Right hindlimb (tissue), 1 donor: ENCODE measurements around the gene SNRNP35.
"Not testable (repeated sequence)": the region's sequence is repeated elsewhere in the genome, so short reads cannot be mapped to it uniquely, and the experiment has no call there.

Experiments used
- DNase-seq: peaks from one replicate; pipeline ENCODE4 v3.0.0-alpha.2; 2018

Gene SNRNP35

GRCh38 chr12:123457980-123458779 is at the start of gene SNRNP35:
Gene SNRNP35 (plus strand): TSS chr12:123458139. CDS start chr12:123465541, 7,402 bp downstream.
- DNase-seq: peak; percentile 92

- not testable (repeated sequence) for DNase-seq
Measured at GRCh38 chr12:123408619-123409018, 49.3 kb upstream of the SNRNP35 start.

GRCh38 chr12:123409284-123410040 is 48.5 kb upstream of the SNRNP35 start:
- DNase-seq: not testable (repeated sequence)

- no peak for DNase-seq
Measured at GRCh38 chr12:123410041-123410412, 47.9 kb upstream of the SNRNP35 start.

GRCh38 chr12:123421314-123421713 is 36.6 kb upstream of the SNRNP35 start:
- DNase-seq: no peak

- no peak for DNase-seq
Measured at GRCh38 chr12:123427036-123427769, 30.7 kb upstream of the SNRNP35 start.

GRCh38 chr12:123428591-123428990 is 29.3 kb upstream of the SNRNP35 start:
- DNase-seq: no peak

GRCh38 chr12:123429101-123429500 is 28.8 kb upstream of the SNRNP35 start:
- DNase-seq: not testable (repeated sequence)

- DNase-seq: not testable (repeated sequence)
Measured at GRCh38 chr12:123431951-123432817, 25.8 kb upstream of the SNRNP35 start.

GRCh38 chr12:123433615-123434014 is 24.3 kb upstream of the SNRNP35 start:
- no peak for DNase-seq

GRCh38 chr12:123435636-123436016 is 22.3 kb upstream of the SNRNP35 start:
- no peak for DNase-seq

GRCh38 chr12:123436017-123436964 is 21.6 kb upstream of the SNRNP35 start, which contains the start of gene RILPL2:
Gene RILPL2 (minus strand): TSS chr12:123436684. CDS start chr12:123436420, 264 bp downstream.
- DNase-seq: peak; percentile 92

- no peak for DNase-seq
Measured at GRCh38 chr12:123441523-123442164, 16.3 kb upstream of the SNRNP35 start.

- DNase-seq: no peak
Measured at GRCh38 chr12:123442774-123443173, 15.2 kb upstream of the SNRNP35 start.

- no peak for DNase-seq
Measured at GRCh38 chr12:123444092-123445026, 13.6 kb upstream of the SNRNP35 start.

- DNase-seq: no peak
Measured at GRCh38 chr12:123445388-123446332, 12.3 kb upstream of the SNRNP35 start.

GRCh38 chr12:123446333-123446713 is 11.6 kb upstream of the SNRNP35 start:
- DNase-seq: no peak

- DNase-seq: no peak
Measured at GRCh38 chr12:123449249-123449733, 8.6 kb upstream of the SNRNP35 start.
